ENCODE measurements around the gene FRMD4B. TPM values are rescaled to one million over a fixed set of nuclear protein-coding genes. Genes with fewer than 3 reads are reported as not detected.

Gene FRMD4B
- total RNA-seq, 1 donor from 2014 or later: 17.3 TPM

DNA sequence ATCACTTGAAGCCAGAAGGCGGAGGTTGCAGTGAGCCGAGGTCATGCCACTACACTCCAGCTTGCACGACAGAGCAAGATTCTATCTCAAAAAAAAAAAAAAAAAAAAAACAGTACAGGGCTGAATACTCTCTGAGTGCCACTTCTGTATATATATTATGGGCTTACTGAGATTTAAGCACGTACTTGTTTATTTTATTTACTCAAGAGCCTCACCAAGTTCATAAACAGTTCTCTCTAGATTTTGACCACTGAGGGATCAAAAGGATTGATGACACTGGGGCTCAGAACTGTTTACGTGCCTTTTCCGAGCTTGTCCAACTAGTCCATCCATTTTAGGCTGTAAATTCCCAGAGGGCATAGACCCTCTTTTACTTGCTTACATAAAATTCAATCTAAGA is 81.5 kb downstream of the FRMD4B start:
- no peaks in the 10 kb centered on the region for H3K36me3 ChIP-seq
- no peaks in the 10 kb centered on the region for H3K36me3 Mint-ChIP-seq
- H3K9ac ChIP-seq: no peak overlapping the region
- H3K27me3 Mint-ChIP-seq (ENCODE audit: insufficient read depth, low read depth): peaks cover 2% of the 10 kb centered on the region
- no peak overlapping the region for H3K4me2 ChIP-seq
- no peaks in the 10 kb centered on the region for H4K20me1 ChIP-seq (ENCODE audit: low read depth)
- no peak overlapping the region for H3K4me3 ChIP-seq
- DNase-seq (ENCODE audit: low spot score): no peak
- no peaks in the 10 kb centered on the region for H3K9me3 Mint-ChIP-seq
- no peaks in the 10 kb centered on the region for H3K4me1 ChIP-seq
- H3K79me2 ChIP-seq (ENCODE audit: low read depth): no peaks in the 10 kb centered on the region
- TF ChIP-seq EZH2phosphoT487 (IDR thresholded peaks at IDR 0.05) (no peak), EZH2 (IDR thresholded peaks at IDR 0.05) (no peak)
- TF ChIP-seq, protein P1, sequence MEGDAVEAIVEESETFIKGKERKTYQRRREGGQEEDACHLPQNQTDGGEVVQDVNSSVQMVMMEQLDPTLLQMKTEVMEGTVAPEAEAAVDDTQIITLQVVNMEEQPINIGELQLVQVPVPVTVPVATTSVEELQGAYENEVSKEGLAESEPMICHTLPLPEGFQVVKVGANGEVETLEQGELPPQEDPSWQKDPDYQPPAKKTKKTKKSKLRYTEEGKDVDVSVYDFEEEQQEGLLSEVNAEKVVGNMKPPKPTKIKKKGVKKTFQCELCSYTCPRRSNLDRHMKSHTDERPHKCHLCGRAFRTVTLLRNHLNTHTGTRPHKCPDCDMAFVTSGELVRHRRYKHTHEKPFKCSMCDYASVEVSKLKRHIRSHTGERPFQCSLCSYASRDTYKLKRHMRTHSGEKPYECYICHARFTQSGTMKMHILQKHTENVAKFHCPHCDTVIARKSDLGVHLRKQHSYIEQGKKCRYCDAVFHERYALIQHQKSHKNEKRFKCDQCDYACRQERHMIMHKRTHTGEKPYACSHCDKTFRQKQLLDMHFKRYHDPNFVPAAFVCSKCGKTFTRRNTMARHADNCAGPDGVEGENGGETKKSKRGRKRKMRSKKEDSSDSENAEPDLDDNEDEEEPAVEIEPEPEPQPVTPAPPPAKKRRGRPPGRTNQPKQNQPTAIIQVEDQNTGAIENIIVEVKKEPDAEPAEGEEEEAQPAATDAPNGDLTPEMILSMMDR (IDR thresholded peaks at IDR 0.05): no peak
- no peak overlapping the region for H2AFZ ChIP-seq (replicated peaks)
- H3K4me1 Mint-ChIP-seq: peaks cover 3% of the 10 kb centered on the region
- H3K27me3 ChIP-seq: no peaks in the 10 kb centered on the region
- no peak overlapping the region for H3K27ac Mint-ChIP-seq
- no peak overlapping the region for H3K4me3 Mint-ChIP-seq
- no peaks in the 10 kb centered on the region for H3K9me3 ChIP-seq (ENCODE audit: low read depth)
- no peak overlapping the region for H3K27ac ChIP-seq
- no peaks in the 10 kb centered on the region for H3F3A ChIP-seq (ENCODE audit: low read depth)

DNA sequence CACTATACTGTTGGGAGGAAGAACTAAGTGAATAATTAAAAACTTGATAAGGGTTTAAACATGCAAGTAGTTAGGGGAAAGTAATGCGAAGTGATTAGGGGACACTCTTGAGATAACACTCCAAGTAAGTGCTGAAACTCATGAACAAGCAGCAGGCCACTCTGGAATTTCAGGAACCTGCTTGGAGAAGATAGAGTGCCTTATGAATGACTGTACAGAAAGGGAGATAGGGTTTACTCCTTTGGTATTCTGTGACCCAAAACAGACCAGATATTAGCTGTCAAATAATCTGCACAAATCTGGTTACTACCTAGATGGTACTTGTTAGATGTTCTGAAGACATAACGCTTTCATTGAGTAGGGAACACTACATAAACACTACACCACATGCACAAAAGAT is 85.6 kb downstream of the FRMD4B start:
- Histone ChIP-seq H3K27me3 (no peaks in the 10 kb centered on the region), H3K9ac (no peak overlapping the region), H3K79me2 (ENCODE audit: low read depth) (no peaks in the 10 kb centered on the region), H3K4me2 (no peak overlapping the region), H3K36me3 (no peaks in the 10 kb centered on the region), H4K20me1 (ENCODE audit: low read depth) (no peaks in the 10 kb centered on the region), H3K9me3 (ENCODE audit: low read depth) (no peaks in the 10 kb centered on the region), H3K4me1 (no peaks in the 10 kb centered on the region), H3F3A (ENCODE audit: low read depth) (no peaks in the 10 kb centered on the region), H2AFZ (replicated peaks) (no peak overlapping the region), H3K4me3 (no peak overlapping the region), H3K27ac (no peak overlapping the region)
- Mint-ChIP-seq H3K4me3 (no peak overlapping the region), H3K4me1 (peaks cover 3% of the 10 kb centered on the region), H3K27me3 (ENCODE audit: insufficient read depth, low read depth) (peaks cover 2% of the 10 kb centered on the region), H3K9me3 (no peaks in the 10 kb centered on the region), H3K36me3 (no peaks in the 10 kb centered on the region), H3K27ac (no peak overlapping the region)
- DNase-seq (ENCODE audit: low spot score): no peak
- TF ChIP-seq EZH2phosphoT487 (IDR thresholded peaks at IDR 0.05) (no peak), EZH2 (IDR thresholded peaks at IDR 0.05) (no peak)
- TF ChIP-seq, protein P1 (IDR thresholded peaks at IDR 0.05): no peak

DNA sequence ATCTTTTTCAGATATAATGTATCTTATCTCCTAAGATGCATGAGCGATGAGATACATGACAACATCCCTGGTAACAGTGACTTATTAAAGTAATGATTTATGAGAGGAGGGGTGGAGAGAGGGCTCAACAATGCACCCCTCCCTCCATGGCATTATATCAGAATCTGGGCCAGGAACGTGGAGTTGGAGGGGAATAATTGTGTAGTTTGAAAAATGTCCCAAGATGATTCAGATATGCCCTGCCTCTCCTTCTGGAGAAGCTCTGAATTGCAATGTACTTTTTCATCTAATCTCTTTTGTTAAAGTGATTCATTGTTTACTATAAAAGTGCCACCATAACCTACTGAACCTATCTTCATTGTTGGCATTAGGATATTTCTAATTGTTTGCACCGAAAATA is 86.5 kb downstream of the FRMD4B start:
- H3K4me1 ChIP-seq: no peaks in the 10 kb centered on the region

More for the DNA sequence above, 86.5 kb downstream of the FRMD4B start:
- no peak overlapping the region for H3K4me3 Mint-ChIP-seq
- no peaks in the 10 kb centered on the region for H3K27me3 ChIP-seq
- DNase-seq (ENCODE audit: low spot score): no peak
- H3K9ac ChIP-seq: no peak overlapping the region
- H3K9me3 ChIP-seq (ENCODE audit: low read depth): no peaks in the 10 kb centered on the region
- no peaks in the 10 kb centered on the region for H3K36me3 Mint-ChIP-seq
- H4K20me1 ChIP-seq (ENCODE audit: low read depth): no peaks in the 10 kb centered on the region
- no peak overlapping the region for H3K27ac ChIP-seq
- no peaks in the 10 kb centered on the region for H3K79me2 ChIP-seq (ENCODE audit: low read depth)
- H3K4me3 ChIP-seq: no peak overlapping the region
- H3K4me2 ChIP-seq: no peak overlapping the region
- H3K27ac Mint-ChIP-seq: no peak overlapping the region
- no peaks in the 10 kb centered on the region for H3K9me3 Mint-ChIP-seq
- H3K4me1 Mint-ChIP-seq: peaks cover 12% of the 10 kb centered on the region
- H2AFZ ChIP-seq (replicated peaks): no peak overlapping the region
- no peaks in the 10 kb centered on the region for H3K36me3 ChIP-seq
- H3F3A ChIP-seq (ENCODE audit: low read depth): no peaks in the 10 kb centered on the region
- TF ChIP-seq, protein P1 (IDR thresholded peaks at IDR 0.05): no peak
- TF ChIP-seq EZH2phosphoT487 (IDR thresholded peaks at IDR 0.05) (no peak), EZH2 (IDR thresholded peaks at IDR 0.05) (no peak)
- peaks cover 2% of the 10 kb centered on the region for H3K27me3 Mint-ChIP-seq (ENCODE audit: insufficient read depth, low read depth)

Data from neural progenitor cell (in vitro differentiated cells).